Kidney epithelial cell (primary cell): ENCODE measurements around the gene NOP56. TPM values are rescaled to one million over a fixed set of nuclear protein-coding genes. Genes with fewer than 3 reads are reported as not detected.

Source experiments
- DNase-seq: peaks from one replicate; pipeline ENCODE4 v3.0.0-alpha.2; 2010; ENCODE audit warnings: low read depth
- H3K27me3 ChIP-seq: 2 replicates; pipeline ENCODE4 v1.6.0; 2011; ENCODE audit warnings: low read length; ENCODE audit not compliant: control insufficient read depth, insufficient read depth
- H3K36me3 ChIP-seq: 2 replicates; pipeline ENCODE4 v1.5.1; 2011; ENCODE audit warnings: low read length; ENCODE audit not compliant: control insufficient read depth, insufficient read depth
- H3K4me3 ChIP-seq: 2 replicates; pipeline ENCODE4 v1.5.1; 2011; ENCODE audit warnings: low read depth, mild to moderate bottlenecking, control low read depth, low read length
- CTCF ChIP-seq: IDR thresholded peaks from 2 replicates; pipeline ENCODE4 v1.5.1; 2011; ENCODE audit warnings: mild to moderate bottlenecking, moderate library complexity, low read length, control low read depth, inconsistent platforms; ENCODE audit not compliant: insufficient read depth, poor library complexity, severe bottlenecking
- total RNA-seq: library from RNA; depleted of rRNA; stranded (reverse); fragments of >200 nt; gene quantifications from 2 replicates; pipeline ENCODE4 v1.2.3, GENCODE V29; 2015

NOP56 gene, protein sequence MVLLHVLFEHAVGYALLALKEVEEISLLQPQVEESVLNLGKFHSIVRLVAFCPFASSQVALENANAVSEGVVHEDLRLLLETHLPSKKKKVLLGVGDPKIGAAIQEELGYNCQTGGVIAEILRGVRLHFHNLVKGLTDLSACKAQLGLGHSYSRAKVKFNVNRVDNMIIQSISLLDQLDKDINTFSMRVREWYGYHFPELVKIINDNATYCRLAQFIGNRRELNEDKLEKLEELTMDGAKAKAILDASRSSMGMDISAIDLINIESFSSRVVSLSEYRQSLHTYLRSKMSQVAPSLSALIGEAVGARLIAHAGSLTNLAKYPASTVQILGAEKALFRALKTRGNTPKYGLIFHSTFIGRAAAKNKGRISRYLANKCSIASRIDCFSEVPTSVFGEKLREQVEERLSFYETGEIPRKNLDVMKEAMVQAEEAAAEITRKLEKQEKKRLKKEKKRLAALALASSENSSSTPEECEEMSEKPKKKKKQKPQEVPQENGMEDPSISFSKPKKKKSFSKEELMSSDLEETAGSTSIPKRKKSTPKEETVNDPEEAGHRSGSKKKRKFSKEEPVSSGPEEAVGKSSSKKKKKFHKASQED
- total RNA-seq = 141 and 142 TPM in 2 replicates

- peaks cover 9% of the 10 kb centered on the region for H3K36me3 ChIP-seq
- H3K27me3 ChIP-seq = no peaks in the 10 kb centered on the region
- TF ChIP-seq CTCF = no peak
- peak within 1 kb of the TSS; percentile 93 for H3K4me3 ChIP-seq
- peak; percentile 23 for DNase-seq
These were observed at the start of gene NOP56 for GRCh38 chr20:2651772-2652723. Gene NOP56 (plus strand): TSS chr20:2652632. CDS start chr20:2652661, 29 bp downstream.

DNA sequence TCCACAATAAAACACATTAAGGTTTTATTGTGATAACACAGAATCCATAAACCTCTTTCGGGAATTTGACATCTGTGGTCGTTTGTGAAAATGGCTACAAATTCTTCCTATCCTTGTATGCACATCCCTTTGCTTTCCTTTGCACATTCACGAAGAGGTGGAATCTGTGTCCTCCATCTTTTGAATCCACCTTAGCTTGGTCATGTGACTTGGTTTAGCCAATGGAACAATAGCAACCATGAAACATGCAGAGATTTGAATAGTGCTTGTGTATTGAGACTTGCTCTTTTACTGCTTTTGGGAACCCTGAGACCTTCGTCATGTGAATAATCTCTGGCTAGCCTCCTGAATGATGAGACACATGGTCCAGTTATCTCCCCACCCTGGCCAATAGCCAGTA is 49.7 kb upstream of the NOP56 start:
- Histone ChIP-seq H3K4me3 (no peak overlapping the region), H3K27me3 (no peaks in the 10 kb centered on the region), H3K36me3 (no peaks in the 10 kb centered on the region)
- no peak for TF ChIP-seq CTCF
- no peak for DNase-seq

DNA sequence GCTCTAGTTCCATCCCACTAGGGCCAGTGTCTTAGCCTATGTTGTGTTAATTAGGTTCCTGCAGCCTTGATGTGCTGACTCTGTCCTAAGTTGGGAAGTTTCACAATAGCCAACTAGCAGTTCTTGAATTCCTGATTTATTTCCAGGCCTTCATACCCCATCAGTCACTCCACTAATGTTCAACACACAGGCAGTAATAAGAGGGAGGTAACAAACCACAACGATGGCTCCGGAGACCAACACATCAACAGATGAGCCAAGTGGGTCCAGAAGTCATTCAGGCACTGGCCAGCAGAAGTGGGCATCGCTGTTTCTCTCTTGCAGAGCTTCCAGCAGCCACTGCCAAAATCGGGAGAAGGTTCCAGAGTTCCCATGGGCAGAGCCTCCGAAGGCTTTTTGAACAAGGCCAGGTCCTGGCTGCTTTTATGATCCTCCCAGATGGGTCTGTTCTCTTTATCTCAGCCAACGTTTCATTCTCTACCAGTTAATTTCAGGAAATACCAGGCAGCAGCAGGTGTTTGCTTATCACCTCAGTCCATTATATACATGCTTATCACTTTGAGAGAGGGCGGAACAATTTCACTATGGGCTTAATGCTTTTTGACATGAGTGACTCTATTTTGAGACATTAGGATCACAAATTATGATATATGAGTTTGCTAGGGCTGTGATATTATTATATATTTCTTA is 48.5 kb upstream of the NOP56 start:
- no peak for DNase-seq
- no peaks in the 10 kb centered on the region for H3K27me3 ChIP-seq
- no peaks in the 10 kb centered on the region for H3K36me3 ChIP-seq
- H3K4me3 ChIP-seq = no peak overlapping the region
- no peak for TF ChIP-seq CTCF

DNA sequence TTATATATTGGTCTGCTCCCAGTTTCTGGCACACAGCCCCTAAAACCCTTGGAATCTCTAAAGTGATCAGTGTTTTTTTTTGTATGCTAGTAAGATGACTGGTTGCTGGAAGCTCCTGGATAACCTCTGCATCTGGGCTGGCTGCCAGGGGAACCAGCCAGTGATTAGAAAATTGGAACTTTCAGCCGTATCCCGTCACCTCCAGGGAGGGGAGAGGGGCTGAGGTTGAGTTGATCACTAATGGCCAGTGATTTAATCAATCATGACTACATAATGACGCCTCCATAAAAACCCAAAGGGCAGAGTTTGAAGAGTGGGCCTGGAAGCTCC is 48.0 kb upstream of the NOP56 start:
- no peaks in the 10 kb centered on the region for H3K27me3 ChIP-seq
- TF ChIP-seq CTCF = no peak
- DNase-seq = no peak

DNA sequence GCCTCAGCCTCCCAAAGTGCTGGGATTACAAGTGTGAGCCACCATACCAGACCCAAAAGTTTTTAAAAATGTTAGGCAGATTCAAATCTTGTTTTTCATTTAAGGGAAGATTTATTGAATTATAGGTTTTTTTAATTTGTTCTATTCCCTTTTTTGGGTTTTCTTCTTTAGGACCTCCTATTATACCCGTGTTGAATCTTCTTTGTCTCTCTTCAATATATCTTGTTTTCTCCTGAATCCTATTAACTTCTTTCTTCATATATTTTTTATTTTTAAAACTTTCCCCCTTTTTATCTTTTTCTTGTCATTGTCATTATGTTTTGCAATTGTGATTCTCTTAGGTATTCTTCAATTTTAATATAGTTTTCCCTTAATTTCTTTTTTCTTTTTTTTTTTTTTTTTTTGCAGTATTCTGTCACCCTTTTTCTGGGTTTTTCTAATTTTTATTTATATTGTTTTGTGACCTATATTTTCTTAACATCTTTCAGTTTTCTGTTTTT is 45.9 kb upstream of the NOP56 start:
- Histone ChIP-seq H3K4me3 (no peak overlapping the region), H3K27me3 (no peaks in the 10 kb centered on the region), H3K36me3 (no peaks in the 10 kb centered on the region)
- no peak for TF ChIP-seq CTCF
- DNase-seq = no peak

More for the DNA sequence above, 48.0 kb upstream of the NOP56 start:
- Histone ChIP-seq H3K4me3 (no peak overlapping the region), H3K36me3 (no peaks in the 10 kb centered on the region)
